Measurements from ENCODE around the gene CRB2. TPM values are rescaled to one million over a fixed set of nuclear protein-coding genes. Genes with fewer than 3 reads are reported as not detected.

The CRB2 gene
- total and polyA plus RNA-seq, 4 experiments from 2014 or later, result not detected

GRCh38 chr9:123365287-123365880 lies 9.4 kb downstream of the CRB2 start:
- H3K27me3 ChIP-seq (ENCODE audit: insufficient read depth, low read length), result no peaks in the 10 kb centered on the region
- no peak overlapping the region for H3K4me3 ChIP-seq (ENCODE audit: low read length in 2 of 2)
- Mint-ChIP-seq H3K4me1 (peaks cover 0 to 9% (median 3%) of the 10 kb centered on the region in 4 donors), H3K27me3 (peaks cover 14 to 19% of the 10 kb centered on the region in 2 donors), H3K27ac (no peak overlapping the region), H3K9me3 (no peaks in the 10 kb centered on the region), H3K36me3 (no peaks in the 10 kb centered on the region), H3K4me3 (peak overlapping the region in 1 of 8 donors; percentile 0)
- no peaks in the 10 kb centered on the region for H3K36me3 ChIP-seq (ENCODE audit: insufficient read depth, low read length)
- no peak for DNase-seq
- ChIA-PET CTCF (ENCODE audit: partially characterized antibody) (no interaction called here), POLR2A (ENCODE audit: partially characterized antibody) (no interaction called here)
- peaks cover 1% of the 10 kb centered on the region for H3K4me1 ChIP-seq (ENCODE audit: insufficient read depth, low read length)
- no peaks in the 10 kb centered on the region for H3K9me3 ChIP-seq (ENCODE audit: control insufficient read depth in 1 of 2, low read length in 2 of 2)
- H3K27ac ChIP-seq (ENCODE audit: low read depth, low read length), result no peak overlapping the region
- intact Hi-C loops (cut with micrococcal nuclease), result no loop called here

GRCh38 chr9:123365881-123366528 lies 10.0 kb downstream of the CRB2 start:
- no peaks in the 10 kb centered on the region for H3K36me3 Mint-ChIP-seq
- H3K27me3 Mint-ChIP-seq, result peaks cover 14 to 19% of the 10 kb centered on the region in 2 donors
- CTCF ChIA-PET (ENCODE audit: partially characterized antibody), result no interaction called here
- H3K27ac Mint-ChIP-seq, result no peak overlapping the region
- Histone ChIP-seq H3K36me3 (ENCODE audit: insufficient read depth, low read length) (no peaks in the 10 kb centered on the region), H3K27ac (ENCODE audit: low read depth, low read length) (no peak overlapping the region), H3K9me3 (ENCODE audit: control insufficient read depth in 1 of 2, low read length in 2 of 2) (no peaks in the 10 kb centered on the region), H3K4me3 (ENCODE audit: low read length in 2 of 2) (no peak overlapping the region), H3K4me1 (ENCODE audit: insufficient read depth, low read length) (no peaks in the 10 kb centered on the region), H3K27me3 (ENCODE audit: insufficient read depth, low read length) (no peaks in the 10 kb centered on the region)
- POLR2A ChIA-PET (ENCODE audit: partially characterized antibody), result no interaction called here
- H3K9me3 Mint-ChIP-seq, result no peaks in the 10 kb centered on the region
- no peak overlapping the region for H3K4me3 Mint-ChIP-seq
- DNase-seq, result no peak
- intact Hi-C loops (cut with micrococcal nuclease), result no loop called here
- peaks cover 0 to 7% (median 3%) of the 10 kb centered on the region in 4 donors for H3K4me1 Mint-ChIP-seq

GRCh38 chr9:123368023-123368422 lies 12.0 kb downstream of the CRB2 start:
- Histone ChIP-seq H3K27ac (ENCODE audit: low read depth, low read length) (no peak overlapping the region), H3K9me3 (ENCODE audit: control insufficient read depth in 1 of 2, low read length in 2 of 2) (no peaks in the 10 kb centered on the region), H3K4me3 (ENCODE audit: low read length in 2 of 2) (no peak overlapping the region), H3K4me1 (ENCODE audit: insufficient read depth, low read length) (no peaks in the 10 kb centered on the region), H3K36me3 (ENCODE audit: insufficient read depth, low read length) (no peaks in the 10 kb centered on the region), H3K27me3 (ENCODE audit: insufficient read depth, low read length) (no peaks in the 10 kb centered on the region)
- intact Hi-C loops (cut with micrococcal nuclease), result no loop called here
- H3K4me1 Mint-ChIP-seq, result peaks cover 0 to 8% (median 5%) of the 10 kb centered on the region in 4 donors
- peaks cover 25 to 31% of the 10 kb centered on the region in 2 donors for H3K27me3 Mint-ChIP-seq
- no peaks in the 10 kb centered on the region for H3K9me3 Mint-ChIP-seq
- DNase-seq, result no peak
- H3K4me3 Mint-ChIP-seq, result no peak overlapping the region
- H3K27ac Mint-ChIP-seq, result no peak overlapping the region
- ChIA-PET POLR2A (ENCODE audit: partially characterized antibody) (no interaction called here), CTCF (ENCODE audit: partially characterized antibody) (interaction anchor here (1.1 kb wide), 1 partner anchor 20 kb away, joined by 3 read pairs; no protein-coding TSS in a partner anchor)
- no peaks in the 10 kb centered on the region for H3K36me3 Mint-ChIP-seq

- no peaks in the 10 kb centered on the region for H3K9me3 ChIP-seq (ENCODE audit: control insufficient read depth in 1 of 2, low read length in 2 of 2)
- H3K4me3 Mint-ChIP-seq, result no peak overlapping the region
- H3K27ac Mint-ChIP-seq, result no peak overlapping the region
- DNase-seq, result no peak
- no peaks in the 10 kb centered on the region for H3K9me3 Mint-ChIP-seq
- H3K4me3 ChIP-seq (ENCODE audit: low read length in 2 of 2), result no peak overlapping the region
- peaks cover 0 to 8% (median 5%) of the 10 kb centered on the region in 4 donors for H3K4me1 Mint-ChIP-seq
- H3K27me3 ChIP-seq (ENCODE audit: insufficient read depth, low read length), result no peaks in the 10 kb centered on the region
- H3K36me3 ChIP-seq (ENCODE audit: insufficient read depth, low read length), result no peaks in the 10 kb centered on the region
- no peak overlapping the region for H3K27ac ChIP-seq (ENCODE audit: low read depth, low read length)
- intact Hi-C loops (cut with micrococcal nuclease), result no loop called here
- H3K27me3 Mint-ChIP-seq, result peaks cover 25 to 31% of the 10 kb centered on the region in 2 donors
- POLR2A ChIA-PET (ENCODE audit: partially characterized antibody), result no interaction called here
- no peaks in the 10 kb centered on the region for H3K36me3 Mint-ChIP-seq
- H3K4me1 ChIP-seq (ENCODE audit: insufficient read depth, low read length), result no peaks in the 10 kb centered on the region
- CTCF ChIA-PET (ENCODE audit: partially characterized antibody), result interaction anchor here (0.9 to 1.1 kb wide), 3 partner anchors 13 to 19 kb away, joined by 3 to 4 read pairs (median 3); no protein-coding TSS in a partner anchor
Observed at GRCh38 chr9:123368536-123369153, 12.6 kb downstream of the CRB2 start.

- Histone ChIP-seq H3K4me3 (ENCODE audit: low read length in 2 of 2) (no peak overlapping the region), H3K9me3 (ENCODE audit: control insufficient read depth in 1 of 2, low read length in 2 of 2) (no peaks in the 10 kb centered on the region), H3K36me3 (ENCODE audit: insufficient read depth, low read length) (no peaks in the 10 kb centered on the region), H3K27ac (ENCODE audit: low read depth, low read length) (no peak overlapping the region), H3K27me3 (ENCODE audit: insufficient read depth, low read length) (peaks cover 6% of the 10 kb centered on the region), H3K4me1 (ENCODE audit: insufficient read depth, low read length) (no peaks in the 10 kb centered on the region)
- Mint-ChIP-seq H3K4me3 (no peak overlapping the region), H3K27ac (no peak overlapping the region), H3K4me1 (peaks cover 0 to 12% (median 4%) of the 10 kb centered on the region in 4 donors), H3K36me3 (no peaks in the 10 kb centered on the region), H3K9me3 (no peaks in the 10 kb centered on the region), H3K27me3 (peaks cover 24 to 31% of the 10 kb centered on the region in 2 donors)
- intact Hi-C loops (cut with micrococcal nuclease), result no loop called here
- ChIA-PET CTCF (ENCODE audit: partially characterized antibody) (interaction anchor here (0.9 to 1.1 kb wide), 2 partner anchors 14 to 19 kb away, joined by 3 to 4 read pairs; no protein-coding TSS in a partner anchor), POLR2A (ENCODE audit: partially characterized antibody) (no interaction called here)
- DNase-seq, result no peak
Observed at GRCh38 chr9:123369296-123369695, 13.3 kb downstream of the CRB2 start.

- H3K36me3 ChIP-seq (ENCODE audit: insufficient read depth, low read length), result no peaks in the 10 kb centered on the region
- Mint-ChIP-seq H3K27me3 (peaks cover 25 to 31% of the 10 kb centered on the region in 2 donors), H3K9me3 (no peaks in the 10 kb centered on the region), H3K27ac (no peak overlapping the region), H3K4me3 (no peak overlapping the region), H3K36me3 (no peaks in the 10 kb centered on the region), H3K4me1 (peaks cover 1 to 16% (median 3%) of the 10 kb centered on the region in 4 donors)
- H3K4me3 ChIP-seq (ENCODE audit: low read length in 2 of 2), result no peak overlapping the region
- peaks cover 14% of the 10 kb centered on the region for H3K27me3 ChIP-seq (ENCODE audit: insufficient read depth, low read length)
- peaks cover under 1% of the 10 kb centered on the region for H3K4me1 ChIP-seq (ENCODE audit: insufficient read depth, low read length)
- H3K9me3 ChIP-seq (ENCODE audit: control insufficient read depth in 1 of 2, low read length in 2 of 2), result no peaks in the 10 kb centered on the region
- ChIA-PET CTCF (ENCODE audit: partially characterized antibody) (no interaction called here), POLR2A (ENCODE audit: partially characterized antibody) (no interaction called here)
- H3K27ac ChIP-seq (ENCODE audit: low read depth, low read length), result no peak overlapping the region
- no peak for DNase-seq
- intact Hi-C loops (cut with micrococcal nuclease), result no loop called here
Observed at GRCh38 chr9:123370108-123370507, 14.1 kb downstream of the CRB2 start.

- Histone ChIP-seq H3K4me3 (ENCODE audit: low read length in 2 of 2) (no peak overlapping the region), H3K4me1 (ENCODE audit: insufficient read depth, low read length) (peaks cover 6% of the 10 kb centered on the region), H3K36me3 (ENCODE audit: insufficient read depth, low read length) (no peaks in the 10 kb centered on the region), H3K9me3 (ENCODE audit: control insufficient read depth in 1 of 2, low read length in 2 of 2) (no peaks in the 10 kb centered on the region), H3K27me3 (ENCODE audit: insufficient read depth, low read length) (peaks cover 17% of the 10 kb centered on the region), H3K27ac (ENCODE audit: low read depth, low read length) (no peak overlapping the region)
- no peak for DNase-seq
- H3K27ac Mint-ChIP-seq, result no peak overlapping the region
- peaks cover 22 to 29% of the 10 kb centered on the region in 2 donors for H3K27me3 Mint-ChIP-seq
- intact Hi-C loops (cut with micrococcal nuclease), result no loop called here
- H3K9me3 Mint-ChIP-seq, result no peaks in the 10 kb centered on the region
- ChIA-PET CTCF (ENCODE audit: partially characterized antibody) (no interaction called here), POLR2A (ENCODE audit: partially characterized antibody) (no interaction called here)
- H3K4me1 Mint-ChIP-seq, result peaks cover 0 to 18% (median 2%) of the 10 kb centered on the region in 4 donors
- no peak overlapping the region for H3K4me3 Mint-ChIP-seq
- H3K36me3 Mint-ChIP-seq, result no peaks in the 10 kb centered on the region
Observed at GRCh38 chr9:123370526-123371227, 14.7 kb downstream of the CRB2 start.

Data from CD4-positive, alpha-beta memory T cell (primary cell).